Neural progenitor cell (in vitro differentiated cells): Measurements from ENCODE around the gene CNOT4.

Source experiments
- EZH2 ChIP-seq: fragments of 200-600 bp; sonication (generic); IDR thresholded peaks from 2 replicates; pipeline ENCODE4 v1.6.1; 2017; ENCODE audit warnings: antibody characterized with exemption, mild to moderate bottlenecking, moderate library complexity
- EZH2phosphoT487 ChIP-seq: fragments of 200-600 bp; sonication (generic); IDR thresholded peaks from 2 replicates; pipeline ENCODE4 v1.6.1; 2017; ENCODE audit warnings: antibody characterized with exemption
- TF ChIP-seq, protein P1 (sequence below): fragments of 200-600 bp; sonication (generic); IDR thresholded peaks from 2 replicates; pipeline ENCODE4 v1.5.1; 2017; ENCODE audit warnings: antibody characterized with exemption, mild to moderate bottlenecking

DNA sequence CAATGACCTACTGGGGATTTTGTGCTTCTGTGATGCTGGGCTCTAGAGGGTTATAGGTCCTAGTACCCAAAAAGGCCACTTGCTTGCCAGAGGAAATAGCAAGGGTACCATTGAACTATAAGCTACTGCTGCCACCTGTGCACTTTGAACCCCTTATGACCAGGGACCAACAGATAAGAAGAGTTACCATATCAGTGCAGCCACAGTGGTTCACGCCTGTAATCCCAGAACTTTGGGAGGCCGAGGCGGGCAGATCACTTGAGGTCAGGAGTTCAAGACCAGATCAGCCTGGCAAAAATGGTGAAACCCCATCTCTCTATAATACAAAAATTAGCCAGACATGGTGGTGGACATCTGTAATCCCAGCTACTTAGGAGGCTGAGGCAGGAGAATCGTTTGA lies 15.5 kb upstream of the CNOT4 start:
- TF ChIP-seq, protein P1, sequence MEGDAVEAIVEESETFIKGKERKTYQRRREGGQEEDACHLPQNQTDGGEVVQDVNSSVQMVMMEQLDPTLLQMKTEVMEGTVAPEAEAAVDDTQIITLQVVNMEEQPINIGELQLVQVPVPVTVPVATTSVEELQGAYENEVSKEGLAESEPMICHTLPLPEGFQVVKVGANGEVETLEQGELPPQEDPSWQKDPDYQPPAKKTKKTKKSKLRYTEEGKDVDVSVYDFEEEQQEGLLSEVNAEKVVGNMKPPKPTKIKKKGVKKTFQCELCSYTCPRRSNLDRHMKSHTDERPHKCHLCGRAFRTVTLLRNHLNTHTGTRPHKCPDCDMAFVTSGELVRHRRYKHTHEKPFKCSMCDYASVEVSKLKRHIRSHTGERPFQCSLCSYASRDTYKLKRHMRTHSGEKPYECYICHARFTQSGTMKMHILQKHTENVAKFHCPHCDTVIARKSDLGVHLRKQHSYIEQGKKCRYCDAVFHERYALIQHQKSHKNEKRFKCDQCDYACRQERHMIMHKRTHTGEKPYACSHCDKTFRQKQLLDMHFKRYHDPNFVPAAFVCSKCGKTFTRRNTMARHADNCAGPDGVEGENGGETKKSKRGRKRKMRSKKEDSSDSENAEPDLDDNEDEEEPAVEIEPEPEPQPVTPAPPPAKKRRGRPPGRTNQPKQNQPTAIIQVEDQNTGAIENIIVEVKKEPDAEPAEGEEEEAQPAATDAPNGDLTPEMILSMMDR, result no peak
- no peak for TF ChIP-seq EZH2phosphoT487
- no peak for TF ChIP-seq EZH2
